Stimulated activated CD4-positive, alpha-beta T cell treated with anti-CD3 and anti-CD28 coated beads, Interleukin-1b, Interleukin-23, amount 100 ng/mL, for 24 hours (primary cell): ENCODE data around the gene LRRC75A.

Source experiments
- DNase-seq, 4 experiments: peaks; one replicate each; pipeline ENCODE4 v3.0.0-alpha.2; 2020; ENCODE audit warnings: low read depth in 4 of 4, low spot score in 1 of 4

The LRRC75A gene

DNA sequence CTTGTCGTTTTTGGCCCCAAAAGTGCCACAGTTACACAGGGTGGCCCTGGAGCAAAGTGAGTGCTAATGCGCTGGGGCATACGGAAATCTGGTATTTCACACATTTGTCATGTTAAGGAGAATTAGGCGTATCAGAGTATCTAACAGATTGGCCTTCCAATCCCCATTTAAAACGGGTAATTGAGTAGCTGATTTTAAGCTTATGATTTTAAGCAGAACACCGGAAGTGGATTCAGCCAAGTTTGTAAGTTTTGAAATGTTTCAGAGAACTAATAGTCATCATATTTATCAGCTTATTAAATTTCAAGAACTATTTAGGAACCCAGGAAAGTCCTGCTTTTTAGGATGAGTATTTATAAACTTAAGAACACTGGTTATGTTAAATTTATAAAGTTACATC is 19.5 kb downstream of the LRRC75A start:
- no peak for DNase-seq

- no peak for DNase-seq
These were observed 20.7 kb downstream of the LRRC75A start for GRCh38 chr17:16471295-16471694.

DNA sequence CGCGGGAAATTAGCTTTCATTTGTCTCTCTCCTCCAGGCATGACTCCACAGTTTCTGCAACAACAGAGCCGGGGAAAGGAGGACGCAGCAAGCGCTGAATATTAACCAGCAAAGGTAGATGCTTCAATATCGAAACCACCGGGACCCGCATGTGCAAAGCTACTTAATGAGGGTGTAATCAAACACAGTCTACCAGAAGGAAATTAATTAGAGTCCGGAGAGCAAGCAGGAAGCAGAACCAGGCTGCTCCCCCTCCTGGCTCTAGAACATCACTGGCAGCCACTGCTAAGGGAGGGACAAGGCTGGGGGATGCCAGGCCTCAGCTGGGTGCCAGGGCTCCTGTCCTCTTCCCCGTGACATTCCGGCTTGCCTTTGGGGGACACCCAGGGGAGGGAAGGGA is 21.7 kb downstream of the LRRC75A start:
- no peak for DNase-seq

GRCh38 chr17:16468428-16468992 is 23.5 kb downstream of the LRRC75A start:
- no peak for DNase-seq

GRCh38 chr17:16467886-16468285 is 24.1 kb downstream of the LRRC75A start:
- DNase-seq = no peak

GRCh38 chr17:16467044-16467443 is 24.9 kb downstream of the LRRC75A start:
- no peak for DNase-seq

DNA sequence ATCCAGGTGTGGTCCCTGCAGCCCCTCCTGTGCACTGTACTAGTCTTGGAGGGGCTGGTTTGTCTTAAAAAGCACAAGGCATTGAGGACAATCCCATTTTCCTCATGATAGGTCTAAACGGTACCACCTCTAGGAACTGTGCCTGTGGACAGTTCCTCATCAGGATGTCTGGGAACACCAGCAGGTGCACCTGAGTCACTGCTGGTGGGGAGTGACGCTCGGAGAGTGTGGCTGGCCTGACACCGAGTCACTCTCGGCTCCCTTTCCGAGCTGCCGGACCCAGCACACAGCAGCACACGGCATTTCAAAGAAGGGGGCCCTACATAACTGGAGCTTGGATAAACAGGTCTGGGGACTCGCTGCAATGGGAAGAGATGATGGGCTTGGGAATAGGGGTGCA is 25.6 kb downstream of the LRRC75A start:
- DNase-seq = no peak

DNA sequence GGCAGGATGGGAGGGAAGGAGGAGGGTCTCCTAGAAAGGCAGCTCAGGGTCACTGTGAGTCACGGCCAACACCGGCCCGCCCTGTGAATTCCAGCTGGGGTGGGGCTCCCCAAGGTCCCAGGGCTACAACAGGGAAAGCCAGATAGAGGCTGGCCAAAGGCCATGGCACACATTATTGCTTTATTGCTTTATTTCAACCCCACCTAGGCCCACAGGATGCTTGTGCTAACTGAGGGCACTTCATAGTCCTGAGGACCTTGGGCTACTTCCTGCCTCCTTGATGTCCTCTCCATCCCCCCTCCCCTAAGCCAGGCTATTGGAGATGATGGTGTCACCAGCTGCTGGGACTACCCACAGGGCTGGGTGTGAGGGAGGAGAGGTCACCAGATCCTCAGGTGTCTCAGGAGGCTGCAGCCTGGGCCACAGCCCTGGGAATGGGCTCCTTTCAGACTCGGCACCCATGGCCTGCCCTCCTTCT is 26.1 kb downstream of the LRRC75A start:
- DNase-seq = no peak

DNA sequence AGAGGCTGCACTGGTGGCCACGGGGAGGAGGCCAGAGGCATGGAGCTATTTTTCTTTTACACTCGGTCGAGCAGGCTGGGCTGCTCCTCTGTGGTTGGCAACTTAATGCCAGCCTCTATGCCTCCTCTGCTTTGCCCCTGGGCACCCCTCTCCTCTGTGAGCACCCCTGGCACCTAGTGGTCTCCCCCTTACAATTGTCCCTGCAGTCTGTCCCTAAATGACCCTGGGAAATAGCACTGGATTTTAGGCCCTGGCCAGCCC is 27.0 kb downstream of the LRRC75A start:
- DNase-seq = no peak

GRCh38 chr17:16464303-16465051 is 27.5 kb downstream of the LRRC75A start:
- DNase-seq = no peak

- no peak for DNase-seq
These were observed 28.4 kb downstream of the LRRC75A start for GRCh38 chr17:16463358-16464302.

- DNase-seq = no peak
These were observed 29.7 kb downstream of the LRRC75A start for GRCh38 chr17:16462070-16462864.

DNA sequence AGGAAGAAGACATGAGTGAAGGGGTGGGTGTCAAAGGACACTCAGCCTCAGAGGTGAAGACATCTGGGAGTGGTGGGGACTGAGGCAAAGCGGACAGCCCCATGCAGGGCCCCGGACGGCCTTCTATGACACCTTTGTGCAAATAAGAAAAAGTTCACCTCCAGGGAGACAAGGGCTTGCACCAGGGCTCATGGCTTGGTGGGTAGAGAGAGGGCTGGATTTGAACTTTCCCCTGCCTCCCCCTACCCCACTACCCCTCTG is 30.5 kb downstream of the LRRC75A start:
- no peak for DNase-seq

GRCh38 chr17:16460796-16461605 is 31.0 kb downstream of the LRRC75A start:
- DNase-seq = no peak

GRCh38 chr17:16459855-16460550 is 32.0 kb downstream of the LRRC75A start:
- DNase-seq = no peak

GRCh38 chr17:16459271-16459670 is 32.7 kb downstream of the LRRC75A start:
- DNase-seq = no peak

GRCh38 chr17:16456742-16457316 is 35.2 kb downstream of the LRRC75A start:
- DNase-seq = no peak

DNA sequence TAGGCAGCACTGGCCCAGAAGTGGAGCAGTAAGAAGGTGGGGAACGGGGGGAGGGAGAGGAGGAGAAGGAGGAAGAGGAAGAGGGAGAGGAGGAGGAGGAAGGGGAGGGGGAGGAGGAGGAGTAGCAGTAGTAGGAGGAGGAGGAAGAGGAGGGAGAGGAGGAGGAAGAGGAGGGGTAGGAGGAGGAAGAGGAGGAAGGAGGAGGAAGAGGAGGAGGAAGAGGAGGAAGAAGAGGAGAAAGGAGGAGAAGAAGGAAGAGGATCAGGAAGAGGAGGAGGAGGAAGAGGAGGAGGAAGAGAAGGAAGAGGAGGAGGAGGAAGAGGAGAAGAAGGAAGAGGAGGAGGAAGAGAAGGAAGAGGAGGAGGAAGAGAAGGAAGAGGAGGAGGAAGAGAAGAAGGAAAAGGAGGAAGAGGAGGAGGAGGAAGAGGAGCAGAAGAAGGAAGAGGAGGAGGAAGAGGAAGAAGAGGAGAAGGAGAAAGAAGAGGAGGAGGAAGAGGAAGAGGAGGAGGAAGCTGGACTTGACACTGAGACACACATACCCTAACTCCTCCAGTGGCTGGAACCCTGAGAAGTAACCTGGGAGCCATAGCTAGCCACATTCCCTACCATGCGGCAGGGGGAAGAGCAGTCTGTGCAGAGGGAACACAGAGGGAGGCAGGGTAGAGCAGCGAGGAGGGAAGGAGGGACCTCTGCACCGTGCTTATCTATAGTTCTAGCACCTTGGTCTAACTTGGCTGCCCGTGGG is 35.8 kb downstream of the LRRC75A start:
- DNase-seq = no peak

DNA sequence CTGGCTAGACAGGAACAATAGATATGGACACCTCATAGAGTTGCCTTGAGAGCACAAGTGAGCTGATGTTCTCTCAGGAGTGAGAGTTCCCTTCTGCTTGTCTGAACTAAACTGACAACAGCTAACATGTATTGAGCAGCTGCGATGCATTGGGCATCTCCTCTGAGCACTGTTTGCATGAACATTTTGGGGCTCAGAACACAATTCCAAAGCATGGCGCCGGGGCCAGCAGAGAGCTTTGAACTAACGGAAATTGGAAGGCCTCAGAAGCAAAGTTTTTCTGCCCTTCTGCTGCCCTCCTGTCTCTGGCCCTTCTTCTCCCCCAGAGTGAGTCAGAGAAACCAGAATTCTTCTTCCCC is 38.5 kb downstream of the LRRC75A start:
- no peak for DNase-seq
